Stimulated activated CD8-positive, alpha-beta memory T cell treated with anti-CD3 and anti-CD28 coated beads, Interleukin-2, amount 100 ng/mL, for 48 hours (primary cell): ENCODE measurements around the gene EBF3.

Experiments
- DNase-seq, 2 donors: peaks; one replicate each; pipeline ENCODE4 v3.0.0-alpha.2; 2020; ENCODE audit warnings: low read depth in 2 of 2

EBF3 gene

GRCh38 chr10:129912166-129912917 is 51.7 kb downstream of the EBF3 start:
- no peak for DNase-seq

DNA sequence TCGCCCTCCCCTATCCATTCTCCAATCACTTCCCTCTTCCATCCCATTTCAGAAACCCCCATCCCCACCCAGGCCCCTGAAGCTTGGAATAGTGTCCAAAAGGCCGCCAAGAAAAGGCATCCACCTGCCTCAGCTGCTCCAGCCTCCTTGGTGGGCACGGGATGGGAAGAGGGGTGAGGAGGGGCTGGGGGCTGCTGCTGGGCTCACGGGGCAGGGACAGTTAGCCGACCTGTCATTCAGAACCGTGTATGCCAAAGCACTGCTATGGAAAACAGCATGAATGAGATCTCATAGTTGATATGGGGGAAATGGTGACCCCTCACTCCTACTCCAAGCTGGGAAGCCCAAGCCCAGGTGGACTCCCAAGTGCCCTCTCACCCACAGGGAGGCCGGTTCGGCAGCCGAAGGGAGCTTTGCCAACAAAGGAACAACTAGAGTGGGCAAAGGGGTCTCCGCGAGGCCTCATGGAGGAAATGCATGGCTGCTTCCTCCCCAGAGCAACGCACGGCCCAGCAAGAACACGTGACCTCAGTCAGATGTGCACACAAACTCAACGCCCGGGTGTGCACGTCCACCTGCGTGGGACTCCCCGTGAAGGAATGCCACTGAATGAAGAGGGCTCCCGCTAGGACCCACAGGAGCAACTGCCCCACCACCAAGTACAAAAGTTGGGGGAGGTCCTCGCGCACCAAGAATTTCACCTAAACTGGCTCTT is 52.5 kb downstream of the EBF3 start:
- no peak for DNase-seq

DNA sequence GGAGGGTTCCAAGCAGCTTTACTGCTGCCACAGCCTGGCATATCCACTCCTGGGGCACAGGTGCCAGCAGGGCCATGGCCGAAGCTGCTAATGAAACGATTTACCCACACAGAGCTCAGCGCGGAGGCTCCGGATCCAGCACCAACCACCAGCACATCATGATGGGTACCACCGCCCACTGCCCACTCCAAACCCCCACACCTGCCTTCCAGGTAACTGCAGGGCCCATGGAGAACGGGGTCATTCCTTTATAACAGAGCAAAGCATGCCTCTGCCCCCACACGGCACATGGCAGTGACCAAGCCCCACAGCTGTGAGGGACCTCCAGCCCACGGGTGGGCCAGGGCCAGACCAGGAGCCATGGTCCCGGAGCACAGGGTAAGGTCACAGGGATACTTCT is 53.2 kb downstream of the EBF3 start:
- DNase-seq, result no peak

- no peak for DNase-seq
Measured at GRCh38 chr10:129909531-129910256, 54.4 kb downstream of the EBF3 start.

- DNase-seq, result no peak
Measured at GRCh38 chr10:129909080-129909479, 55.0 kb downstream of the EBF3 start.

- DNase-seq, result no peak
Measured at GRCh38 chr10:129908406-129908805, 55.7 kb downstream of the EBF3 start.

GRCh38 chr10:129905553-129905952 is 58.5 kb downstream of the EBF3 start:
- DNase-seq, result no peak

GRCh38 chr10:129904323-129904722 is 59.8 kb downstream of the EBF3 start:
- DNase-seq, result no peak

DNA sequence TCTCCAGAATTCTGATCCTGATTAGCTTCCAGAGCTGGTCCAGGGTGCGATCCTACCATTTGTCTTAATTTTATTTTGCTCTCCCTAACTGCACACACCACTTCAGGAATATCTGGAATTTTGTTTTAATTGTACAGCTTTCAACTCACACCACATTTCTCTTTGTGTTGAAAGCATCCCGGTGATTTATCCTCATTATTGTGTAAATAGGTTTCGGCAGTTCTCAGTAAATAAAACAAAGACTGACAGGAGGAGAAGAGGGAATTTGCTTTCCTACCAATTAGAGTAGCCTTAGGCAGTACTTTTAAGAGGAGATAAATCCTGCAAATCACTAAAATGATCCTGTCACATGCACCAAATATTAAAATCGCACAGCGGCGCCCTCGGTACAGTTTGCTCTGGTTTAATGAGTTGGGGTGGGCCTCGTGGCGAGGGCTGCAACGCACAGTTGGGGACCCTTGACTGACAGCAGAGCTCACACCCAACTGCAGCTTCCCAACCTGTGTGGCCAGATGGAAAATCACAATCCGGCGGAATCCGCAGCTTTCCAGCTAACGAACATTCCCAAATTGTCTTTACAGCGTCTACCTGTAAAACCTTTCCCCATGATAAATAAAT is 62.6 kb downstream of the EBF3 start:
- no peak for DNase-seq

DNA sequence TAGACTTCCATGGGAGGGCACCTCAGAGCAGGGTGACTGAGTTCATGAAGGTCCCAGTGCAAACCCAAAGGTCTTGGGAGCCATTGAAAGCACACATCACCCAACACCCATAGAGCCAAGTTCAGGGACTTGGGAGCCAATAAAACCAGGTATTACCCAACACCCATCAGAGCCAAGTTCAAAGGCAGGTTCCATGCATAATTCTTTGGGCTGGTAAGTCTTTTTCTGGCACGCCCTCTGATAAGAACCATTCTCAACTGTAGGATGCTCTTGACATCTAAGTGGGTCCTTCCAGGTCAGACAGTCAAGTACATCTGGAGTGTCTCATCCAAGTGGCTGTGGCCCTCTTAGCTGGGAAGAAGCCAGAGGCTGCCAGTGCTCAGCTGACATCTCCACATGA is 63.2 kb downstream of the EBF3 start:
- no peak for DNase-seq

DNA sequence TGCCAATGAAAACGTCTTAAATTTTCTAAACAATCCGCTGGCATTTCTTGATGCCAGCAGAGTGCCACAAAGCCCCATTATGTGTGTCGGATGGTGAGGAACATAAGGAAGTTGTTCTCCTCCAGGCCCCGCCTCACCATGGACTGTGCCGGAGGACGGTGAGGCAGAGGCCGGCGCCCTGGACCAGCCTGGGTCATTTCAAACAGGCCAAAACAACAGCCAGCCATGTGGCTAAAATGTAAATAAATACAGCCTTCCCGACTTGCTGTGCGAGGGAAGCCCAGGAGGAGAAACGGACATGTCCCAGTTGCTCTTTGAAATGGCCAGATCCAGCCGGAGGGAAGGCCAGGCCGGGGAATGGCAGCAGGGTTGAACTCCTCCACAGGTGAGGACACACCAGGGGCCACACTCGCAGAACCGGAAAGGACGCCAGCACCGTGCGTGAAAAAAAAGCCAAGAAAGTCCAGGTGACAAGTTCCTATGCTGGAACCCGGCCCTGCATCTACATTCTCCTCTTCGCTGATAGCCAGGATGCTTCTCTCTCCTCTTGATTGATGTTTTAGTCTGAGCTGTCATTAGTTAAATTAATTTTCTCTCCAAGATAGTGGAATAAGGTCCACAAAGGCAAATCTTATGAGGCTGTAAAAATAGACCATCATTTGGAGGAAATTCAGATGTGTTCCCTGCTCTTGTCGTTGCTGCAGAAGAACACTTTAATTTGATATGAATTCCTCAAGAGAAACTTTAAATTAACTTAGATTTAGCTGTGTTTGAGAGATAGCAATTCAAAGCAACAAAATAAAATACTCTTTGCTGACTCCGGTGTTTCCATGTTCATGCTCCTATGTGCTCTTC is 64.6 kb downstream of the EBF3 start:
- no peak for DNase-seq

- no peak for DNase-seq
Measured at GRCh38 chr10:129898706-129899268, 65.3 kb downstream of the EBF3 start.

GRCh38 chr10:129897871-129898626 is 66.0 kb downstream of the EBF3 start:
- no peak for DNase-seq

GRCh38 chr10:129896860-129897200 is 67.2 kb downstream of the EBF3 start:
- no peak for DNase-seq

DNA sequence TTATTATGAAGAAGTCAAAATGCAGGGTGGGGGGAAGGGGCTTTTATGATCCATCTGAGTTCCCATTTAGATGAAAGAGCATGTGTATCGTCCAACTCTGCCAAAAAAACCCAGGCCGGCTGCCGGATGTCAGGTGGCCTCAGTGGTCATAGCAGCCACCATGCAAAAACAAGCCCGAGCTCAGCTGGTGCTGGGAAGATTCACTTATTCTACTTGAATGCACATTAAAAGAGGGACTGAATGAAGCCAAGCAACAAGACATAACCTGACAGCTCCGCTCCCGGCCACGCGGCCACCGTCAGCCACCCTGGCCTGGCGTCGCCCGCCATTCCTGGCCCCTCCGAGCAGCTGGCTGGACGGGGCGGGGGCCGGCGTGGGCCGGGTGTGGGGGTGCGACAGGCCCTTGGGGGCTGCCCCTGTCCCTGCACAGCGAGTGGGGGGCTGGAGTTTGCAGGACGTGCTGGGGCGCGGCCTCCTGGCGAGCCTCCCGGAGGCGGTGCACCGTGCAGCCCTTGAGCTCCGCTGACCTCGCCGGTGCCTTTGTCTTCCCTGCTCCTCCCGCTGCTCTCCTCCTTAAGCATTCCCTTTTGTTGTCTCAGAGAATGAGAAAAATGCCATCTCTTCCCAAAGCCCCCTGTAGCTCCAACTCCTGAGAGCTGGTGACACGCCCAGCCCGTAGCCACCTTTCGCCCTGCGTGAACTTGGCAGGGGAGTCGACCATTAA is 67.8 kb downstream of the EBF3 start:
- no peak for DNase-seq

DNA sequence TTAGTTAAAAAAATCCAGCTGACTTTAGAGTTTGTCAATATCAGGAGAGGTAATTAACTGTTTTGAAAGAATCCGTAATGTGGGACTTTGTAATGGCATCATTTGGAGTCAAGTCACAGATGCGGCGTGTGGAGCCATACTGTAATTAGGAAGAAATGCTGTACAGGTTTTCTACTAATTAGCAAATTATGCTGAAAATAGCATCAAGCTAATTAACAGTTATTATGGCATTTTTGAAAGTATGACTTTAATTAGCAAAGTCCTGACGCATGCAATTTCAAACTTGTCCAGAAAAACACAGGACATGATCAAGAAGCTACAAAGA is 68.3 kb downstream of the EBF3 start:
- DNase-seq, result no peak

DNA sequence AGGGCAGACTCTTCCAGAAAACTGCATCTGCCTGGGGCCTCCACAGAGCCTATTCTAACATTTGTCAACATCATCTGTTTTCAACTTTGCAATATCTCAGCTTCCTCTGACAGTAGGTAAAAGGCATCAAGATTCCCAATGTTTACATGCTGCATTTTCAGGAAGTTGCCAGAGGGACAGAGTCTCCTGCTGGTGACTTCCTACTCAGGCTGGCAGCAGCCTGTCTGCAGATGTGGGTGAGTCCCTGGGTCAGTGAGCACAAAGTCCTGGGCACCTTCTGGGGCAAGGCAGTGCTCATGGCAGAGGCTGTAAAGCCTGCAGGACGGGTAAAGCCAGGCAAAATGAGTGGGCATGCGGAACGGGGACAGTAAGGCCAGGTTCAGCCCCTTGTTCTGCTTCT is 69.4 kb downstream of the EBF3 start:
- DNase-seq, result no peak

- no peak for DNase-seq
Measured at GRCh38 chr10:129893104-129894089, 70.7 kb downstream of the EBF3 start.
